RCC 7860 (cell line): ENCODE results near the gene EEF1A2.
A peak's percentile ranks its signal among the peaks of the same experiment; 100 is the strongest.

Source experiments
- DNase-seq: peaks from one replicate; pipeline ENCODE4 v3.0.0-alpha.2; 2015; ENCODE audit warnings: low spot score
- FAIRE-seq: peaks from 2 replicates; lab custom pipeline; 2012; peaks lifted over from hg19 to GRCh38; lab: Jason Lieb, UNC

The EEF1A2 gene

GRCh38 chr20:63500902-63501817, 2.3 kb upstream of the EEF1A2 start:
- FAIRE-seq, result no peak
- no peak for DNase-seq

- no peak for DNase-seq
- FAIRE-seq, result no peak
Measured at GRCh38 chr20:63500151-63500901, 1.4 kb upstream of the EEF1A2 start.

- FAIRE-seq, result no peak
- no peak for DNase-seq
Measured at GRCh38 chr20:63499338-63499969, 571 bp upstream of the EEF1A2 start.

DNA sequence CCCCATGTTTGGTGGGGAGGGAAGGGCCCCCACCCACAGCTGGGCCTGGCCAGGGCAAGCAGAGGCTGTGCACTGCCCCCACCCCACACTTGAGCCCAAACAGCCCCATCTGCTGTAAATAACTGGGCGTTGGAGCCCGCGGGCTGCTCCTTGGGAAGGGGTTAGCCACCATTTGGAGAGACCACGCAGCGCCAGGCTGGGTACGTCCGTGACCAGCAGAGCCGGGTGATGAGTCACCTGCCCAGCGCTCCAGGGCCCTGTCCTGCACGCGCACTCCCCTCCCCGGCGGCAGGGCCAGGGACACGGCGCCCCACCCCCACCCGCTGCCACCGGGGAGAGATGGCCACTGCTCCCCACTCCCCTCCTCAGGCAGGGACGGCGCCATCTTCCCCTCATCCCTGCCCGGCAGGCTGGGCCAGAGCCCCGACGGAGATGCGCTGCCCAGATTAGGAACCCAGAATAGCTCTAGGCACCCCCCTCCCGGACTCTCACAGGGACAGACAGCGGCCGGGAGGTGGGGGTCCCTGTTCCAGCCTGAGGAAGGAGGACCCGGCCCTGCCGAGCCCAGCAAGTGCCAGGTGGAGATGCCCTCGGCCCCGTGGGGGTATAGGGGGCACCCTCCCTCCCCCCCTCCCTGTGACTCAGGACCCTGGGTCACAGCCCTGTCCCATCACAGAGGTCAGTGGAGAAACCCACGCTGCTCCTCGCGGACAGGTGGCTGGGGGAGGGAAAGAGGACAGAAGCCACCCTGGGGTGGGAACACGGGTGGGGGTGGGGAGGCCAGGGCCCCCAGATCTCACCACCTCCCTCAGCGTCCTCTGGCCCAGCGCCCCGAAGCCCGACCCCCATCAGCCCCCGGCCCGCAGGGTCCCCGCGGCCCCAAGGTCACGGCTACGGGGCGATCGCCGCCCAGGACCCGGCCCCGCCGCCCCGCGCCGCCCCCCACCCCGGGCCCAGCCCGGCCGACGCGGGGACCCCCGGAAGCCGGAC, 642 bp downstream of the EEF1A2 start:
- DNase-seq (peak; percentile 65), FAIRE-seq (no peak)

- FAIRE-seq (no peak), DNase-seq (no peak)
Measured at GRCh38 chr20:63497138-63497945, 1.5 kb downstream of the EEF1A2 start.

DNA sequence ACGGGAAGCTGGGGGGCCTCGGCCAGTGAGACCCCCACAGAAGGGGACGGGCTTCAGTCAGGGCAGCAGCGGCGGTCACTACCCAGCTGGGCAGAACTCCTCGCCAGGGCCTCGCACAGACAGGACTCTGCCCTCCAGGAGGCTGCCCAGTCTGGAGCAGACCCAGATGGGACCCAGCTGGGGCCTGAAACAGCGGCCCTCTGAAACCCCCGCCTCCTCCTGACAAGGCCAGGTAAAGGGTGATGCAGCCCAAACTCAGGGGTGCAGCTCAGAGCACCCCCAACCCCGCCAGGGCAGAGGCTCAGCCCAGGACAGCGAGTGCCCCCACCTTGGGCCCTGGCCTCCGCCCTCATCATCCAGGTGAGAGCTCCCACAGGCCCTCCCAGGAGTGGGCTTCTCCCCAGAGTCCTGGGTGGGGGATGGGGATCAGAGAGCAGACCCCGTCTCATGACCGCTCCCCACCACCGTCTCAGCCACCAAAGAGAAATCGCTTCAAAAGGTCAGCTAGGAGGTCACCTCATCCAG, 2.2 kb downstream of the EEF1A2 start:
- no peak for FAIRE-seq
- DNase-seq, result no peak

DNA sequence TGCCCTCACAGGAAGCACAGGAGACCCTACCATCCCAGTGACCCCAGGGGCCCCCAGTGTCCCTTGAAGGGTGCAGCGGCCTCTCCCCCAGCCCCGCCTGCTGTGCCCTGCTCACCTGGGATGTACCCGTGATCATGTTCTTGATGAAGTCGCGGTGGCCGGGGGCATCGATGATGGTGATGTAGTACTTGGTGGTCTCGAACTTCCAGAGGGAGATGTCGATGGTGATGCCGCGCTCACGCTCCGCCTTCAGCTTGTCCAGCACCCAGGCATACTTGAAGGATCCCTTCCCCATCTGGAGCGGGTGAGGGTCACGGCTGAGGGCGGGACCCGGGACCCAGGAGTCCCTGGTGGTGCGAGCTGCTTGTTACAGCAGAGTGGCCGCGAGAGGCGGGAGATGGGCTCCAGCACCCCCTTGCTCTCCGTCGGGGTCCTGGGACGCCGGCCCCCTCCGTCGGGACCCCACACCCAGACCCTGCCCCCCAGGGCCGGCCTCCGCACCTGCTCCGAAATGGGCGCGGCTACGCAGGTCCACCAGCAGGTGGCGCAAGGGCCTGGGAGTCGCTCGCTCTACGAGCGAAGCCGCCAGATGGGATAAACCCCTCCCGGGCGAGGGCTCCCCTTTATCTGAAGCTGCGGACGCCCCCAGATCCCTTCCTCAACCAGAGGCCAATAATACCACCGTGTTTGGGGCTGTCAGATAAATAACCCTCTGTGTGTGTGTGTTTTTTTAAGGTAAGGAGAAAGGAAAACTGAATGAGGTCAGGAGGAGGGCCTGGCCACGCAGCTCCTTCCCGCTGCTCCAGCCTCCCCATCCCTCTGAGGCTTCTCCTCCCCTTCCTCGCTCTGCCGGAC, 2.9 kb downstream of the EEF1A2 start:
- DNase-seq (no peak), FAIRE-seq (no peak)

GRCh38 chr20:63495167-63495720, 3.6 kb downstream of the EEF1A2 start:
- FAIRE-seq (no peak), DNase-seq (no peak)

GRCh38 chr20:63494420-63495166, 4.3 kb downstream of the EEF1A2 start:
- no peak for DNase-seq
- no peak for FAIRE-seq

GRCh38 chr20:63494084-63494419, 4.8 kb downstream of the EEF1A2 start:
- DNase-seq (no peak), FAIRE-seq (no peak)

DNA sequence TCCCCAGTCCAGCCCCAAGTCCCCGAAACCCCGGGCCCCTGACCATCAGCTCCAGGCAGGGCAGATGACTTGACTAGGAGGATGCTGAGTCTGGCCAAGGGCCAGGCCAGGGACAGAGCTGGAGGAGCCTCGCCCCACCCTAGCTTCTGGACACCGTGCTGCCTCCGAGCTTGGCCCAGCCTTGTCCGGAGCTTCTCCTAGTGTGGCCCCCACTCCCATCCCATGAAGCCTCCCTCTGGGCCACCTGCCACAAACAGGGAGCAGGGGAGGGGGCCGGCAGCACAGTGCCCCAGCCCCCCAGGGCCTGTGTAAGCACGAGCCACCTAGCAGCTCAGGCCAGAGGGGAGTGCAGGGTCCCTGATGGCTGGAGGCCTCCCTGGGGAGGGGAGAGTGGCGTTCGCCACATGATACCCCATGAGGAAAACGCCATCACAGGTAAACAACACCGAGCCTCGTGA, 5.3 kb downstream of the EEF1A2 start:
- FAIRE-seq (no peak), DNase-seq (no peak)

GRCh38 chr20:63492982-63493381, 5.9 kb downstream of the EEF1A2 start:
- DNase-seq (no peak), FAIRE-seq (no peak)

- DNase-seq (no peak), FAIRE-seq (no peak)
Measured at GRCh38 chr20:63492518-63492917, 6.4 kb downstream of the EEF1A2 start.

- FAIRE-seq (no peak), DNase-seq (no peak)
Measured at GRCh38 chr20:63491635-63492230, 7.2 kb downstream of the EEF1A2 start.

- FAIRE-seq, result no peak
- DNase-seq, result no peak
Measured at GRCh38 chr20:63491078-63491477, 7.8 kb downstream of the EEF1A2 start.

- FAIRE-seq (no peak), DNase-seq (no peak)
Measured at GRCh38 chr20:63490416-63490815, 8.5 kb downstream of the EEF1A2 start.
